ENCODE data around the gene HPSE2.
A peak's percentile ranks its signal among the peaks of the same experiment; 100 is the strongest.

HPSE2 gene

GRCh38 chr10:98817396-98817795 is 418.3 kb downstream of the HPSE2 start:
- DNase-seq, result no peak

DNA sequence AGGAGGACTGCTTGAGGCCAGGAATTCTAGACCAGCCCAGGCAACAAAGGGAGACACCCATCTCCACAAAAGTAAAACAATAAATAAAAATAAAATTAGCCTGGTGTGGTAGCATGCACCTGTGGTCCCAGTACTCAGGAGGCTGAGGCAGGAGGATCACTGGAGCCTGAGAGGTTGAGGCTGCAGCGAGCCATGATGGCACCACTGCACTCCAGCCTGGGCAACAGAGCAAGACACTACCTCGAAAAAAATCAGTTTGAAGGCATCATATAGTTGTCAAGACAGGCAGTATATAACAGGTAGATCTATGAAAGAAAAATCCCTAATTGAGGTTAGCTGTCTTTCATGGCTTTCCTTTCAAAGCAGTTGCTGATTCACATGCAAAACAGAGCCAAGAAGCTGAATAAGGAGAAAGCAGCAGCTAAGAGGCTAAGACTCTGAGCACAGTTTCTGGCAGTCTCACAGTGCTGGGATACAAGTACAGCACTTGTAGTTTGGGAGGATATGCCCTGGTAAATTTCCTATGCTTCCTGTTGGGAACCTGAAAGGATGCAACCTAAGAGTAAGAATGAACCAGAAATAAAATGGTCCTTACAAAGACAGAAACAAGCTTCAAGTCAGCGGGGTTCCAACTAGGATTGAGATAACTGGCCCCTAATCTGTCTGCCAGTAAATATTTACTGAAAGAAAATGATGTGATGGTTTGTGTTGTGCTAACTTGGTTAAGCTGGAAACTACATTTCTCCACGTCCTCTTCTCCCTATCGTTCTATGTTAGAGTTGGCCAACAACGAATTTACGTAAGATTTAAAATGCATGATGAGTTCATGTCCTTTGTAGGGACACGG is 420.4 kb downstream of the HPSE2 start:
- no peak for DNase-seq

DNA sequence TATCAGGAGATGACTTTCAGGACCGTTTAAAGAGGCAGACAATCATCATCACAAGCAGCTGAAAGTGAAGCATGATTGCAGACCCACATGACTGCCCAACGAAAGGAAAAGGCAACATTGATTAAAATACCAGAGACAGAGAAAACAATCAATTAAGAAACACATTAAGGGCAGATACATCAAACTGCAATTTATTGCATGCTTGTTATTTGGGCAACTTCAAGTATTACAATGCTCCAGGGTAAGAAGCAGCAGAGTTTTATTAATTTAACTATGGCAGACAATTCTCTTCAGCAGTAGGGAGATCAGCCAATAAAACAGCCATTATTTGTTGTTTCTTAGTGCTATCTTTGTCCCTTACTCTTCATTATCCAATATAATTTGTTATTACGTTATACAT is 421.2 kb downstream of the HPSE2 start:
- no peak for DNase-seq

DNA sequence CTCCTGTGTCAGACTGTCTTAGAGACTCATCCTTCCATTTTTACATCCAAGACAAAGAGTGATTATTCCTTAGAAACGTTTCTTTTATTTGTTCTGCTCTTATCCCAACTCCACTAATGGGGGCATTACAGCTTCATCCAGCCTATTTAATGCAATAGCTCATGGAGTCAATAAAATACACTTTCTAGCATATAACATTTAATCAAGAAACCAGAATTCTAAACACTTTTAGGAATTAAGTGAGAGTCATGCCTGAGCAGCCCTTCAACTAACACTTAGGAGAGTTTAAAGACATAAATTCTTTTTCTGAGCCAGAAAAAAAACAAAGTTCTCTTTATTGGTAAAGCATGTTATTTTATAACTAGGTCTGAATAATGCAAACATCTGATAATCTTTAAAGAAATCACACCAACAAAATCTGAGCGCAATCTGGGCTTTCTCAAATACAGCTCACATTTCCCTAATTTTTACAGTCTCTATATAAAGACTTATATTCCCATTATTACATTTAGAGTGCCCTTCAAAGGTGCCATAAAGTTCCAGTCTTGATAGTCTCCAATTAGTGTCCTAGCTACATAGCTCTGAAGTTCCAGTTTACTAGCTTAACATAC is 427.3 kb downstream of the HPSE2 start:
- DNase-seq, result no peak

- no peak for DNase-seq
Measured at GRCh38 chr10:98800263-98800662, 435.4 kb downstream of the HPSE2 start.

DNA sequence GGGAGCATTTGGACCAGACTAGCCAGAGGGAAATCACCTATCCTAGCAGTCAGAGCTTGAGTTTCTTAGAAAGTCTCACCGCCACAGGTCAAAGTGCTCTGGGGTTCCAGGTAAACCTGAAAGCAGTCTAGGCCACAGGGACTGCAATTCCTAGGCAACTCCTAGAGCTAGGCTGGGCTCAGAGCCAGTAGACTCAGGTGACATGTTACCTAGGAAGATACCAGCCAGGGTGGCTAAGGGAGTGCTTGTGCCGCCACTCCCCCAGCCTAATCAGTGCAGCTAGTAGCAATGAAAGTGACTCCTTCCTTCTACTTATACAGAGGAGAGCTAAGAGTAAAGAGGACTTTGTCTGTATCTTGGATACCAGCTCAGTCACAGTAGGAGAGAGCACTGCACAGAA is 440.2 kb downstream of the HPSE2 start:
- DNase-seq, result no peak

DNA sequence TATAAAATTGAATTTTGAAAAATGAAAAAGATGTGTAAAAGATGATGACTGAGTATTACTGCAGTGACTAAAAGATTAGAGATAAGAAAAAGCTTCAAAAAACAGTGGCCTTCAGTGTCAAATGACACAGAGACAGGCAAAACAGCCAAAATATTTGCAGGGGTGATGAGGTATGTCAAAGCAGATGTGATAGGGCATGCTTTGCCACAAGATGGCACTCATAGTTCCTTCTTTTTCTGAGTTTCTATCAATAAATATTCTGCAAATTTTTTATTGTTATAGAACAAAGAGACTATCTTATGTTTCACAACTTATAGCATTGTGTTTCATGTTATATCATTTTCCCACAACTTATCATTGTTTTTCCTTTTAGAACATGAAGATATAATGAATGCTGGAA is 444.8 kb downstream of the HPSE2 start:
- peak; percentile 4 for DNase-seq

DNA sequence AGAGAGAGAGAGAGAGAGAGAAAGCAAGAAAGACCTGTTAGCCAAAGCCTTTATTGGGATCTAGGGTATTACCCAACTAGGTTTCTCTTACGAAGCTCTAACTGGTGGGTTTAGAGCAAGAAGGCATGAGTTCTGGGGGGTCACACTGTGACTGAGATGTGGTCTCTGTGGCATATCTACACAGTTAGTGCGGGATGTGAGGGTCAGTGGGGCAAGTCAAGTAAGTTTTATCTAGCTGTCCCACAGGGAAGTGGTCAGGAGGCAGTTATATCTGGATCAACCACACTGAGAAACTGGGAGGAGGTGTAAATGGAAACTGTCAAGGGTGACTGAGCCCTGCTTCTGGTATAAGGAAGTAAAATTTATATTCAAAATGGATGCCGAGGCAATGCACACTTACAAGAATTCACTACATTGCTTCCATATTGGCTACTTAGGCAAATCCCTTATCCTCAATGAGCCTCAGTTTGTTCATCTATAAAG is 457.3 kb downstream of the HPSE2 start:
- DNase-seq, result peak; percentile 87

- DNase-seq, result no peak
Measured at GRCh38 chr10:98758463-98758862, 477.2 kb downstream of the HPSE2 start.

DNA sequence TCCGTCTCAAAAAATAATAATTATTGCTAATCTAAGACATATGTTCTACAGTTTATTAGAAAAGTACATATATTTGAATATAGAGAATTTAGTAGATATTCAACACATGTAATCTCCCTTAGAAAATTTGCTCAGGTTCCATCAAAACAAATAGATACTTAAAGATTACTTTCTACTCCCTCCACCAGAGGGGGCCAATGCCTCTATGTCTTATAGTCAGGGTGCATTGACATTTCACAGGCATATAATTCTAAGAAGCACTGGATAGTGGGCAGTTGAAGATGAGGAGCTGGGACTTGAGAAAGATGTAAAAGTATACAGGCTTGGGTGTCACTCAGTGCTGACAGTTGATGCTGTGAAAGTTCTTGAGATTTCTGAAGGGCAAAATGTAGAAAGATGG is 487.4 kb downstream of the HPSE2 start:
- DNase-seq, result peak; percentile 26

DNA sequence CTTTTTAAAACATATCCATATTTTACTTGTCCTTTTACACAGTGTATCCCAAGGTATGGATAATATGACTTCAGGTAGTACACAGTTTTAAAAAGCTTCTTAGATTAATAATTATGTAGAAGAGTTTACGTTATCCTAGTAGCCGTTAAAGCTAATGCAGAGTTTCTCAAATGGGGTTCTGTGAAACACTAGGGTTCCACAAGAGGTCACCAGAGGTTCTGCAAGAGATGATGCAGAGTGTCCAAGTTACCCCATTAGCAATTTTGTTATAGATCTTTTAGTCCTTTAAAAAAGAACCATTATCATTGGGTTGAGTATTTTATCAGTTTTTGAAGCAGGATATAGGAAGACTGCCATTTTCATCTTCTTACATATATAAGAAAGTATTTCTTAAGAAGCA is 490.0 kb downstream of the HPSE2 start:
- DNase-seq, result no peak

GRCh38 chr10:98720551-98720950 is 515.1 kb downstream of the HPSE2 start:
- DNase-seq, result no peak

DNA sequence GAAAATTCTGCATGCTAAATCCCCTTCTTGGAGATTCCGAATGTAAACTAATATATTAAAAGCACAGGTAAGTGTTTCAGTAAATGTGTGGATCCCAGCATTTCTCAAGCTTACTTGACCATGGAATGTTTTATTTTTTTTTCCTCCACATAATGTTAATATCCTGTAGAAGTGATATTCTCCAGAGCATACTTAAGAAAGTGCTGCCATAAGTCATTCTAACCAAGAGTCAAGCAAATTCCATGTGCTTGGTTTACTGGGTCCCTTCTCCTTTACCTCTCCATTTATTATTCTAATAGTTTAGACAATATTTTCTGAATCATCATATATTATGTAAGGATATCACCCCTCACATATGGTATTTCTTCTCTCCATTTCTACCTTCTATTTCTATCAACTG is 522.1 kb downstream of the HPSE2 start:
- no peak for DNase-seq

DNA sequence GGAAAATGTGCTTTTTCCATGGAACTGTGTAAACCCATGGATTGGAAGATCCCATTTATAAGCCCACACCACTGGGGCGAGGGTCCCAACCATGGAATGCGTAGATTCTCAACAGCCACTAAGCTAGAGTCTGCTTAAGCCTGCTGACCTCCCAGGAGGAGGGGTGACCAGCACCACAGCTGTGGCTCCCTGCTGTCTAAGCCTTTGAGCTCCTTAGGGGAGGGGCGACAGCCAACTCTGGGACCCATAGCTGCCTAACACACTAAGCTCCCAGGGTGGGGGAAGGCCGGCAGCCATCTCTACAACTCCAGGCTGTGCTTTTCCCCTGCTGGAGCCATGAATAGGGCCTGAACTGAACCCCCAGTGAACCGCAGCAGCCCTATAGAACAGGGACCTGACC is 539.1 kb downstream of the HPSE2 start:
- no peak for DNase-seq

DNA sequence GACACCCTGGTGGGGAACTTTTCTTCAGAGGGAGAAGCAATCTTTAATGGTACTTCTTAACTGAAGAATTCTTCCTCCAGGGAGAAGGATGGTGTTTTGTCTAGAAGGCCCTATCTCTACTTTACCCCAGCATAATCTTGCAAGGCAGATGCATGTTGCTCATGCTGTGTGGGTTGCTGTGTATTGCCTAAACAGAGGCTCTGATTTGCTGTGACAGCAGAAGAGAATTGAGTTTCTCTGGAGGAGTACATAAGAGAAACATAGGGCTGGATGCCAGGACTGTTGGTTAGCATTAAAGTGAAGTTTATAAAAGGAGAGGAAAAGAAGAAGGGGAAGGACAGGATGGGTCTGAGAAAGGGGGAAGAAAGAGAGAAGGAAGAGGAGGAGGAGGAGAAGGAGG is 540.8 kb downstream of the HPSE2 start:
- DNase-seq, result no peak

DNA sequence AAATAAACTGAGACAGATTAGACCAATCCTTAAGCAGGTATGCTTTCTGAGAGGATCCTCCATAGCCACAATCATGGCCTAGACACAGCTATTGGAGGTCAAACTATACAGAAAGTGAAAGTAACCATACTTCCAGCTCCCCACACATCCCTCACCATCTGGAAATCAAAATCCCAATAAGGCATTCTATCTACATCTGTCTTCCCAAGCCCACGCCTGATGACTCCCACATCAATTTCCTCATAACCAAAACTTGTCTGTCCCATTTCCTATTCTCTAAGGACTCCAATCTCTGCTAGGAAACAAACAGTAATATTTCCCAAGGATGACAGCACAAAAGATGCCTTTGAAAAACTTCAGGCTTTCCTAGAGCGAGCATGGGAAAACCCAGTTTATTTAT is 541.6 kb downstream of the HPSE2 start:
- DNase-seq, result no peak

DNA sequence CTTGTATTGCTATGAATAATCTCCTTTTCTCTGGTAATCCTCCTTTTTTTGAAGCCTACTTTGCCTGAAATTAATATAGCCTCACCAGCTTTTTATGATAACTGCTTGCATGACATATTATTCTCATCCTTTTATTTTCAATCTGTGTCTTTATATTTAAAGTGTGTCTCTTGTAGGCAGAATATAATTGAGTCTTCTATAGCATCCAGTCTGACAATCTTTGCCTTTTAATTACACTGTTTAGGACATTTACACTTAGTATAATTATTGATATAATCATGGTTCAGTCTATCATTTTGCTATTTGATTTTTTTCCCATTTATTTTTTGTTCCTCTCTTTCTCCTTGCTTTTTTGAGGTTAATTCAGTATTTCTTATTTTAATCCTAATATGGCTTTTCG is 548.0 kb downstream of the HPSE2 start:
- DNase-seq, result no peak

- DNase-seq, result no peak
Measured at GRCh38 chr10:98684019-98684899, 551.4 kb downstream of the HPSE2 start.

DNA sequence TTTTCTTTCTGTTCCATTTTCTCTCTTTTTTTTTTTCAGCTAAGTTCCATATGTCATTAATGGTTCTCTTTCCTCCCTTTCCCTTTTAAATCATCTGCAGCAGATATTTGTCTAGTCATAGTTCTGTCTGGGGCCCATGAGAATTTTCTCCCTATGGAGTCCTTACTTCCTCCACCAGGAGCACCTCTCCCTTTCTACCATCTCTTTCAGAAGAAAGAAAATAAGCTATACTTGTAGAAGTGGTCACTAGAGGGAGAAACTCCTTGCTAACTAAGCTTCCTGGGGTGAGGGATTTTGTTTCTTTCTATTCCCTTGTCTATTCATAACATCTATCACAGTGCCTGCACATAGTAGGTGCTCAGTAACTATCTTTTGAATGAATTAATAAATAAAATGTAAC is 558.8 kb downstream of the HPSE2 start:
- DNase-seq, result no peak

DNA sequence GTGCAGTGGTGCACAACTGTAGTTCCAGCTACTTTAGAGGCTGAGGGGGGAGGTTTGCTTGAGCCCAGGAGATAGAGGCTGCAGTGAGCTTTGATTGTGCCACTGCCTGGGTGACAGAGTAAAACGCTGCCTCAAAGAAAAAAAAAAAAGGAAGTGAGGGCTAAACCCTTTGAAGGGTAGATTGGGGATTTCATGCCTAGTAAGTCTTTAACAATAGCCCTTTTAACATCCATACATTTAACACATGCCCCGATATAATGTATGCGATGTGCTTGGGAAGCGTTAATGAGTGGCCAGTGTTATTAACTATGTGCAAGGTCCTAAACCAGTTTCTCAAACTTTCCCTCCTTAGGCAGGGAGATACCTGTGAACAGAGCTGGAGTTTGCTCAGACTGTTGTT is 559.8 kb downstream of the HPSE2 start:
- no peak for DNase-seq

DNA sequence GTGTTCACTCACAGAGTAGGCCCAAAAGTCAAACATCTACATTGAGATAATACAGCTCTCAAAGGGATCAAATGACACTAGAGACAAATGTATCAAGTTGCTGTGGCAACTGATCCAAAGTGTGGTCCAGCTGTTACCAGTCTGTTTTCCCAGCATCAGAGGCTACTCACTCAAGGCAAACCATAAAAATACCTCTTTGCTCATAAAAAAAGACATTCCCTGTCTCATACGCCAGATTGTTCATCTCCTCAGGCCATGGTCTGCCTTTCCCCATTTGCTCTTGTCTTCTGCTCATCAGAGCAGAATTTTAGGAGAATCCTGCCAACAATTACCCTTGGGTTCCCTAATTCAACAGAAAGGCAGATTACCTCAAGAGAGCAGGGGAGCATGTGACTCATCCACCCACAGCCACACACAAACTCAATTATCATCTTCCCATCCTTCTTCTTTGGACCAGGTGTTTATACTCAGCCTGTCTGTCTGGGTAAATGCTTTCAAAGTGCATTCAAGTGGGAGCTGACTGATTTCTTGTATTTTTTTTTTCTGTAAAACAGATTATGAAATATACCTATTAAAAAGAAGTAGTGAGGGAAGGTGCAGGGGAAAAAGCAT is 562.4 kb downstream of the HPSE2 start:
- no peak for DNase-seq

DNA sequence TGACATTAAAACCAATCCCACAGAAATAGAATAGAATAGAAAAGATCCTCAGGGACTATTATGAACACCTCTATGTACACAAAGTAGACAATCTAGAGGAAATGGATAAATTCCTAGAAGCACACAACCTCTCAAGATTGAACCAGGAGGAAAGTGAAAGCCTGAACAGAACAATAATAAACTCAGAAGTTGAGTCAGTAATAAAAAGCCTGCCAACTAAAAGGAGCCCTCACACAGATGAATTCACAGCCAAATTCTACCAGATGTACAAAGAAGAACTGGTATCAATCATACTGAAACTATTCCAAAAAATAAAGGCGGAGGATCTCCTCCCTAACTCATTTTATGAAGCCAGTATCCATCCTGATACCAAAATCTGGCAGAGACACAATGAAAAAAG is 568.6 kb downstream of the HPSE2 start:
- no peak for DNase-seq

DNA sequence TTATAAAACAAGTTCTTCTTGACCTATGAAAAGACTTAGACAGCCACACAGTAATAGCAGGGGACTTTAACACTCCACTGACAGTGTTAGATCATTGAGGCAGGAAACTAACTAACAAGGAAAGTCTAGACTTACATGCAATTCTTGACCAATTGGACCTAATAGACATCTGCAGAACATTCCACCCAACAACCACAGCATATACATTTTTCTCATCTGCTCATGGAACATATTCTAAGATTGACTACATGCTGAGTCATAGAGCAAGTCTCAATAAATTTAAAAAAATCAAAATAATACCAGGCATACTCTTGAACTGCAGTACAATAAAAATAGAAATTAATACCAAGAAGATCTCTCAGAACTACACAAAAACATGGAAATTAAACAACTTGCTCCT is 569.4 kb downstream of the HPSE2 start:
- no peak for DNase-seq

Data from MV-4-11 (cell line).